ENCODE results near the gene EIF6. TPM values are rescaled to one million over a fixed set of nuclear protein-coding genes. Genes with fewer than 3 reads are reported as not detected.

The EIF6 gene
- total RNA-seq, 3 donors from 2014 or later, result 105 to 206 (median 182) TPM

- ATAC-seq, result peak; percentile 21
- DNase-seq, result no peak
- no peak overlapping the region for H3K4me3 ChIP-seq
- no peaks in the 10 kb centered on the region for H3K4me1 ChIP-seq (ENCODE audit: low read depth)
- intact Hi-C loops (cut with DNase I, micrococcal nuclease), result loop anchor here (5.0 kb wide), 2 partner anchors 137 to 147 kb away; partner anchors contain the start of gene GDF5 (in 1 of the 2)
- H3K9me3 ChIP-seq, result no peaks in the 10 kb centered on the region
- no peak for TF ChIP-seq CTCF (IDR thresholded peaks at IDR 0.05)
- no peaks in the 10 kb centered on the region for H3K36me3 ChIP-seq (ENCODE audit: low read depth)
Observed at GRCh38 chr20:35300469-35301262, 16.1 kb upstream of the EIF6 start.

- H3K9me3 ChIP-seq, result no peaks in the 10 kb centered on the region
- intact Hi-C loops (cut with DNase I, micrococcal nuclease), result loop anchor here (5.0 kb wide), 2 partner anchors 138 to 148 kb away; partner anchors contain the start of gene GDF5 (in 1 of the 2)
- no peaks in the 10 kb centered on the region for H3K4me1 ChIP-seq (ENCODE audit: low read depth)
- DNase-seq (no peak), ATAC-seq (no peak)
- no peak overlapping the region for H3K4me3 ChIP-seq
- no peaks in the 10 kb centered on the region for H3K36me3 ChIP-seq (ENCODE audit: low read depth)
- no peak for TF ChIP-seq CTCF (IDR thresholded peaks at IDR 0.05)
Observed at GRCh38 chr20:35299780-35300179, 15.2 kb upstream of the EIF6 start.

GRCh38 chr20:35298264-35298663 is 13.7 kb upstream of the EIF6 start:
- H3K36me3 ChIP-seq (ENCODE audit: low read depth), result no peaks in the 10 kb centered on the region
- DNase-seq (no peak), ATAC-seq (no peak)
- H3K9me3 ChIP-seq, result no peaks in the 10 kb centered on the region
- no peak overlapping the region for H3K4me3 ChIP-seq
- intact Hi-C loops (cut with DNase I, micrococcal nuclease), result no loop called here
- no peaks in the 10 kb centered on the region for H3K4me1 ChIP-seq (ENCODE audit: low read depth)
- no peak for TF ChIP-seq CTCF (IDR thresholded peaks at IDR 0.05)

GRCh38 chr20:35297740-35298139 is 13.2 kb upstream of the EIF6 start:
- no peaks in the 10 kb centered on the region for H3K9me3 ChIP-seq
- no peak for TF ChIP-seq CTCF (IDR thresholded peaks at IDR 0.05)
- no peak for DNase-seq
- intact Hi-C loops (cut with DNase I, micrococcal nuclease), result no loop called here
- no peaks in the 10 kb centered on the region for H3K36me3 ChIP-seq (ENCODE audit: low read depth)
- H3K4me1 ChIP-seq (ENCODE audit: low read depth), result no peaks in the 10 kb centered on the region
- no peak for ATAC-seq
- no peak overlapping the region for H3K4me3 ChIP-seq

GRCh38 chr20:35297155-35297554 is 12.6 kb upstream of the EIF6 start:
- intact Hi-C loops (cut with DNase I, micrococcal nuclease), result no loop called here
- H3K4me1 ChIP-seq (ENCODE audit: low read depth), result no peaks in the 10 kb centered on the region
- ATAC-seq (peak; percentile 49), DNase-seq (peak in 1 of 3 donors; percentile 36)
- no peak overlapping the region for H3K4me3 ChIP-seq
- no peaks in the 10 kb centered on the region for H3K9me3 ChIP-seq
- no peaks in the 10 kb centered on the region for H3K36me3 ChIP-seq (ENCODE audit: low read depth)
- no peak for TF ChIP-seq CTCF (IDR thresholded peaks at IDR 0.05)

All from mucosa of descending colon (tissue), 3 donors.